MM.1S (cell line): ENCODE results near the gene UPF3A.
A peak's percentile ranks its signal among the peaks of the same experiment; 100 is the strongest.
"Not testable (repeated sequence)": the region's sequence is repeated elsewhere in the genome, so short reads cannot be mapped to it uniquely, and the experiment has no call there.

Experiments
- EZH2 ChIP-seq: fragments of 300-600 bp; sonication (generic); optimal IDR thresholded peaks from 2 replicates; pipeline ENCODE3; 2017; ENCODE audit warnings: low read depth, mild to moderate bottlenecking, antibody characterized with exemption, low read length, mixed read lengths
- TF ChIP-seq, protein P1 (sequence below): fragments of 300-600 bp; sonication (generic); IDR thresholded peaks from 2 replicates; pipeline ENCODE4 v1.5.1; 2016; ENCODE audit warnings: antibody characterized with exemption, low read length, mixed read lengths

DNA sequence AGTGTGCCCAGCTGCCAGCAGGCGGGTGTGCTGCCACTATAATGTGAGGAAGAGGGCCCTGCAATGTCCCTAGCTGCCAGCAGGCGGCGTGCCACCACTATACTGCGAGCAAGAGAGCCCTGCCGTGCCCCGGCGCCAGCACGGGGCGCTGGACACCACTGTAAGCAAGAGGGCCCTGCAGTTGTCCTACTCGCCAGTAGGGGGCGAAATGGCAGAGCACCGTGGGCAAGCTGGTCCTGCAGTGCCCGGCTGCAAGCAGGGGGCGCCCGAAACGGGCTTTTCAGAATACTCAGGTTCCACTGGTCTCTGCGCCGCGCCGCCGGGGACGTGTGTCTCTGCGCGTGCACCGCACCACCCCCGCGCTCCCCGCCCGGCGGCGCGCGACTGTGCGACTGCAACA lies 71.4 kb downstream of the UPF3A start:
- TF ChIP-seq, protein P1, sequence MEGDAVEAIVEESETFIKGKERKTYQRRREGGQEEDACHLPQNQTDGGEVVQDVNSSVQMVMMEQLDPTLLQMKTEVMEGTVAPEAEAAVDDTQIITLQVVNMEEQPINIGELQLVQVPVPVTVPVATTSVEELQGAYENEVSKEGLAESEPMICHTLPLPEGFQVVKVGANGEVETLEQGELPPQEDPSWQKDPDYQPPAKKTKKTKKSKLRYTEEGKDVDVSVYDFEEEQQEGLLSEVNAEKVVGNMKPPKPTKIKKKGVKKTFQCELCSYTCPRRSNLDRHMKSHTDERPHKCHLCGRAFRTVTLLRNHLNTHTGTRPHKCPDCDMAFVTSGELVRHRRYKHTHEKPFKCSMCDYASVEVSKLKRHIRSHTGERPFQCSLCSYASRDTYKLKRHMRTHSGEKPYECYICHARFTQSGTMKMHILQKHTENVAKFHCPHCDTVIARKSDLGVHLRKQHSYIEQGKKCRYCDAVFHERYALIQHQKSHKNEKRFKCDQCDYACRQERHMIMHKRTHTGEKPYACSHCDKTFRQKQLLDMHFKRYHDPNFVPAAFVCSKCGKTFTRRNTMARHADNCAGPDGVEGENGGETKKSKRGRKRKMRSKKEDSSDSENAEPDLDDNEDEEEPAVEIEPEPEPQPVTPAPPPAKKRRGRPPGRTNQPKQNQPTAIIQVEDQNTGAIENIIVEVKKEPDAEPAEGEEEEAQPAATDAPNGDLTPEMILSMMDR: peak; percentile 52
- TF ChIP-seq EZH2: not testable (repeated sequence)
